IPS-11a (cell line): ENCODE measurements around the gene MYB.
"Not testable (repeated sequence)": the region's sequence is repeated elsewhere in the genome, so short reads cannot be mapped to it uniquely, and the experiment has no call there.

ENCODE experiments used
- H3K4me3 ChIP-seq: one replicate; pipeline ENCODE4 v1.5.1; 2013; ENCODE audit warnings: low read depth, low read length, control low read depth

Gene MYB

DNA sequence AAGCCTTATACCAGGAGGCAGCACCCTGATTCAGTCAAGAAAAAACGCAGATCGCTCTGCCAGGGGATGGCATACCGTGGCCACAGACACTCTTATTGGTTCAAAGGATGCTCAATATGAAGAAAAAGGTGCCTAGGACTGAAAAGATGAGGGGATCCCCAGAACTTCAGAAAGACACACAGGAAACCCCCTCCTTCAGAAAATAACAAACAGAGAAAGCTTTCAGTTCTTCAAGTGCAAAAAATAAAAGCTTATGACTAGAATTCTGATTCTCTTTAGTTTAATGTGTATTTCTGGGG, 17.7 kb upstream of the MYB start:
- H3K4me3 ChIP-seq = no peak overlapping the region

DNA sequence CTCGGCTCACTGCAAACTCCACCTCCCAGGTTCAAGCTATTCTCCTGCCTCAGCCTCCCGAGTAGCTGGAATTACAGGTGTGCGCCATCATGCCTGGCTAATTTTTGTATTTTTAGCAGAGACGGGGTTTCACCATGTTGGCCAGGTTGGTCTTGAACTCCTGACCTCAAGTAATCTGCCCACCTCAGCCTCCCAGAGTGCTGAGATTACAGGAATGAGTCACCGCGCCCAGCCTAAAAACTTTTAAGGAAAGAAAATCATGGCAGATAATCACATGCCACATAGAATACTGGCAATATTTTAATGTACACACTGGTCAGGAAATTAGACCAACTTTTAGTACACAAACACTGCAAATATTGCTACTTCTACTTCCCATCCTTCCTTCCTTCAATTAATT, 16.7 kb upstream of the MYB start:
- H3K4me3 ChIP-seq = not testable (repeated sequence)

DNA sequence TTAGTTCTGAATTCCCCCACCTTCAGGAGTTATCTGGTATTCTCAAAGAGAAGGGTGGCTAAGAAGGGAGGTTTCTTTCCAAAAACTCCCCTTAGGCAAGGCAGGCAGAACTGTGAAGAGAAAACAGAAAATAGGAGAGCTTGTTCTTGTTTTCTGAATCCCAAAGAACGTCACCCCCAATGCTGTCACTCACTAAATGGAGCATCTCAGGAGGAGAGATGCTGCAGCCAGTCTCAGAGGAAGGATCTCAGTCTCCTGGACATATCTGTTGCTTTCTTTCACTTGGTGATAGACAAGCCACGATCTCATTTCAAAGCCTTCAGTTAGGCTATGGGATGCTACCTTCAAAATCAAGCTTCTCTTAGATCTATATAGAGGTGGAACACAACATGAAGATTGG, 16.1 kb upstream of the MYB start:
- H3K4me3 ChIP-seq = no peak overlapping the region

DNA sequence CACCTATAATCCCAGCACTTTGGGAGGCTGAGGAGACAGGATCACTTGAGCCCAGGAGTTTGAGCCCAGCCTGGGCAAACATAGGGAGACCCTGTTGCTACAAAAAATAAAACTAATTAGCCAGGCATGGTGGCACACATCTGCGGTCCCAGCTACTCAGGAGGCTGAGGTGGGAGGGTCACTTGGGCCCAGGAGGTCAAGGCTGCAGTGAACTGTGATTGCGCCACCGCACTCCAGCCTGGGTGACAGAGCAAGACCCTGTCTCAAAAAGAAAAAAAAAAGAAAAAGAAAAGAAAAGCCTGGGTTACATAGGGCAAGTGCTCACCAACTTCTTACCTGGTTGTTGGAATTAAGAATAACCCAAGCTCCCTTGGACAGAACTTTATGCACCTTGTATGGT, 14.6 kb upstream of the MYB start:
- H3K4me3 ChIP-seq = no peak overlapping the region

DNA sequence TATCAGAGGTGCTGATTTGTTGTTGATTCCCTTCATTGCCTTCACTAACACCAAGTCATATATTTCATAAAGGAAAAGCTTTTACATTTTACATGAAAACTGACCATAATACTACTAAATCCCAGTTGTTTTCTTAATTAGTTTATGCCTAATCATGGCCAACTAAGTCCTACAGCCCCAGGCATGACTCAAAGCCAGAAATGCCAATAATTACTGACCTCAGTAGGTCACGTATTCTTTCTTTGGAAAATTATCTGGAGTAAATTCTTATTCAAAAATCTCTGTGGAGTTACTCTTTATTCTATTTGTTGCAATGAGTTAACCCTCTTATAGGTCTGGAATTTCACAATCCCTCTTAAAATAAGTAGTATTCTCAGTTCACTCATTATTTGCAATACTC, 13.5 kb upstream of the MYB start:
- no peak overlapping the region for H3K4me3 ChIP-seq

DNA sequence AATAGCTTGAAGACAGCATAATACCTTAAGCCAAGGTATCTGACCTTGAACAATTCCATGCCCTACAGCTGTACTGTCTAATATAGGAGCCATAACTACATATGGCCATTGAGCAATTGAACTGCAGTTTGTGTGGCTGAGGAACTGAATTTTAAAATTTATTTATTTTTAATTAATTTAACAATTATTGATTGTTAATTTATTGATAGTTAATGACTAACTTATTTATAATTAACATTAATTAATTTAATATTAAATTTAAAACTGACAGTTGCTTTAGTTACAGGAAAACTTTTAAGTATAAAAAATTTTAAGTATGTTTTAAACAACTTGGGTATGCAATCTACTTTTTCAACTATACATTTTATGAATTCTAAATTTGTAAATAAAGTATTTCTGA, 12.3 kb upstream of the MYB start:
- no peak overlapping the region for H3K4me3 ChIP-seq

DNA sequence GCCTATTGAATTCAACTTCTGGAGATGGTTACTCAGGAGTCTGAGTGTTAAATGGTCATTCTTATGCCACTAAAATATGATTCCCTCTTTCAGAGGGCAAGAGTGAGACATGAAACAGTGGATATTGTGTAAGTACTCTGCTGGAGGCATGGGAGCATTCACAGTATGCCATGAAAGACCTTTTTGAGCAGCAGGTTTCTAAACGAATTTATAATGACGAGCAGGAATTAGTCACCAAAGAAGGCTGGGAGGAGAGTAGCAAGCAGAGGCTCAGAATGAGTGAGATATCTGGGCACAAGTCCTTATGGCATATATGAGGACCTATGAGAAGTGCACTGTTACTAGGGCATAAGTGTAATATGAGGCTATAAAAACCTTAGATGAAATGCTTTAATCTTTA, 10.9 kb upstream of the MYB start:
- H3K4me3 ChIP-seq = no peak overlapping the region

DNA sequence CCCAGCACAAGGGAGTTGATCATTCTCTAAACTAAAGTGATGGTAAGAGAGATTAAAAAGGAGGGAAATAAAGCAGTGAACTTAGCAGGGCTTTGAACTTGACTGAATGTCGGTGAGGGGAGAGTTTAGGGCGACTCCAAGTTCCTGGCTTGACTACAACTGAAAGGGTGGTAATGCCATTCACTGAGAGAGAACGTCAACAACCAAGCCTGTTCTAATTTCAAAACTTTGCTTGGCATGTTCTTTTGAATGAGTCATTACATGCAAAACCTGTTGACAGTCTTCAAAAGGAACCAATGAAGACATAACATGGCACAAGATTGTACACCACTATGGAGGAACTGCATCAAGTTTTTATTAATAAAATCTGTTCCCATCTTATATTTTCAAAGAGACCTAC, 10.3 kb upstream of the MYB start:
- H3K4me3 ChIP-seq = no peak overlapping the region

DNA sequence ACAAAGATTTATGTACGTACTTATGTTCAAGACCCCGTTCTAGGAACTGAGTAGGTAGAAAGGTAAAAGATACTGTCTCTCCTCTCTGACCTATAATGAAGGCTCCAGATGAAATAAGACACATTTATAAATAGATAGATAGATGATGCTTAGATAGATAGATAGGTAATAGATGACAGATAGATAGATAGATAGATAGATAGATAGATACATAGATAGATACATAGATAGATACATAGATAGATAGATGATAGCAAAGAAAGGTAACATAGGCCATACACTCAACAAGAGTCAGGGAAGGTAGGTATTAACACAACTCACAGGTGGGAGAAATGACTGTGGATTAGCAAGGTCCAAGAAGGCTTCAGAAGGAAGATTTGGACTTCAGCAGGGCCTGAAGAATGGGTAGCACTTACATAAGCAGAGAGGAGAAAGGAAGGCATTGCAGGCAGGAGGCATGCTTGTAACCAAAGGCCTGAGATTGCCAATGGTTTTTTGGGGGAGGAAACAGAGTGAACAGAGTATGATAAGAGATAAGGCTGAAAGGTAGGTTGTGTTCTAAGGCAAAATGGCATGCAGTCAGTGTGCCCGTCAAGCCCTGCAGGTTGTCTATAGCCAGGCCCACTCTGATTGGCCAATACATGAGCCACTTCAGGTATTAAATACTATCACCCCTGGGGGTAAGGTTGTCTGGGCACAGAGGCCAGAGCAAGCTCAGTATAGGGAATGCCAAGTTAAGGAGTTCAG, 7.7 kb upstream of the MYB start:
- no peak overlapping the region for H3K4me3 ChIP-seq

DNA sequence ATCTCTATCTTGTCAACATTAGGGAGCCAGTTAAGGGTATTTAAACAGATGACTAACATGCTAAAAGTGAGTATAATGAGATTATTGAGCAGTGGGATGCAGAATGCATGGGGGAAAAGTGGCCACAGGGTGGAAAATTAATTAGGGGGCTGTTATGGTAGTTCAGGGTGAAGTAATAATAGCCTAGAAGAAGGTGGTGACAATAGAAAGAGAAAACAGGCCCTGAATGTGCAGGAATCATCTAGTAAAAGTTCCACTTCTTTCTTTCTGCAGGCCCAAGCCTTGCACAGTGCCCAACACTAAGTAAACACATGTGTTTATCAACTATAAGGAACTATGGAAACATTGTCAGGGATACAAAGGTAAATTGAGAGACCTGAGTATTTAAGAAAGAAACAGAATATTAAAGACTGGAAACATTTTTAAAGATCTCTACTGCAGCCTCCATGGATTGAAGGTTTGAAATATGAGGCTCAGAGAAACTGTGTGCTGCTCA, 7.1 kb upstream of the MYB start:
- H3K4me3 ChIP-seq = no peak overlapping the region

DNA sequence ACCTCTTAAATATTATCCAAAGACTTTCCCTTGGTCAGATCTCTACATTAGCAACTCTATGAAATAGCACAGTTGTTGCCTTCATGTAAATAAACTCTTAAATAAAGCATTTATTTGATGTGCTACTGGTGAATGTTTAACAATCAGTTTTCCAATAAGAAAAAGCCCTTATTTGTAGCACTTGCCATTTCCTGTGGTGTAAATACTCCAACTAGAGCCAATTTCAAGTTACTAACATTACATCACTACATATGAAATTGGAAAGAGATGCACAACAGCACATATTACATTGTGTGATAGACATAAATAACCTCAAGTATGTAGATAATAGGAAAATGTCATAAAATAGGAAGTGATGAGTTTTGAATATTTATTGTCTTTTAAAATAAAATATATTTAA, 5.0 kb upstream of the MYB start:
- H3K4me3 ChIP-seq = no peak overlapping the region

DNA sequence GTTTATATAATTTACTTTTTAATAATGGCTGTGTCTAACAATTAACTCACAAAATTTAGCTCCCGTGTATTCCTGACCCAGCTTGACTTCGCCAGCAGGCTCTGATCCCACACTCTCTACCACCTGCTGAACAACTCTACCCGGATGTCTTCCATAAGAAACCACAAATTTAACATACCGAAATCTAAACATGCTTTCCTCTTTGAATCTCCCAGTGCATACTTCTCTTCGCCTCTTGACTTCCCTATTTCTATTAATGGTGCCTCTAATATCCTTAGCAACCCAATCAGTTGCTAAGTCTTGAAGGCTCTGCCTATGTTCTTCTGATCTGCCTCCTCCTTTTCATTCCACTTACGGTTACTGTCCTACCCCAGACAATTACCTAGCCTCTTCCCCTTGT, 4.6 kb upstream of the MYB start:
- H3K4me3 ChIP-seq = no peak overlapping the region

DNA sequence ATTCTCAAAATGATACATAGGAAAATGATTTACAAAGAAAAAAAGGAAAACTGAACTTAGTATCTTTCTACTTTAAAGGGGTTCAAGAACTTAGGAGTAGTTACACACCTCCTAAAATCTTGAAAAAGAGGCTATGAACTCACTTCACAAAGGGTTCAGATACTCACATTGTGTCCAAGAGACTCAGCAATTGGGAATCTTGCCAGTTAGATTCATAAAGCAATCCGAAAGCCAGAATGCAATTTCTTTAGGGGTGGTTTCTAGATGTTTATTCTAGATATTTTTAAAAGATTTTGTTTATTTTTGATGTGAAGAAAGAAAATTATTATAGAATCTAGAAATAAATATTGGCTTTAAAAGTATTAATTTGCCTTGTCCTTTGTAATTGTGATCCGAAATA, 1.7 kb upstream of the MYB start:
- no peak overlapping the region for H3K4me3 ChIP-seq

DNA sequence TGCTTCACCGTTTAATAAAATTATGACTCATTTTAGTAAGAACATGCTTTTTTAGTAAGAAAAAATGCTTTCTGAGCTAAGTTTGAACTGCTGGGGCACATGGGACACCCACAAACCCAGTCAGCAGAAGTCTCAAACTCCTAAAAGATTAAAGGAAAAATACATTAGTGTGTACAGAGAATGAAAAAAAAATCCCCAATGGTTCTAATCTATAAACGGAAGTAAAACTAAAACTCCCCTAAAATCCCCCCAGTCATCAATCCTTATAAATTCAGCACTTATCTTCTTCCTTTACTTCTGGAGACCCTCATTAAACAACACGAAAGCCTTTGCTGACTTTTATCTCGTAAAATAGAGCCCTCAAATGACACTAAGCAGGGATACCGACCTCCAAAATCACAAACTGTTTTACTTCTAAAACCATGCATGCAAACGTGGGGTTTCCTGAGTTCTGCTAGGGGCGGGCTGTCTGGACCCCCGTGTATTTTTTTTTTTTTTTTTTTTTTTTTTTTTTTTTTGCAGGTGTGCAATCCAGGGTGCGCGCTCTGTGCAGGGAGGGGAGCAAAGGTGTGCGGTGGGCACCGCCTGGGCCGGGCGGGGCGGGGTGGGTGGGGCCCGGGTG, 1.1 kb upstream of the MYB start:
- H3K4me3 ChIP-seq = peak overlapping the region; percentile 46

DNA sequence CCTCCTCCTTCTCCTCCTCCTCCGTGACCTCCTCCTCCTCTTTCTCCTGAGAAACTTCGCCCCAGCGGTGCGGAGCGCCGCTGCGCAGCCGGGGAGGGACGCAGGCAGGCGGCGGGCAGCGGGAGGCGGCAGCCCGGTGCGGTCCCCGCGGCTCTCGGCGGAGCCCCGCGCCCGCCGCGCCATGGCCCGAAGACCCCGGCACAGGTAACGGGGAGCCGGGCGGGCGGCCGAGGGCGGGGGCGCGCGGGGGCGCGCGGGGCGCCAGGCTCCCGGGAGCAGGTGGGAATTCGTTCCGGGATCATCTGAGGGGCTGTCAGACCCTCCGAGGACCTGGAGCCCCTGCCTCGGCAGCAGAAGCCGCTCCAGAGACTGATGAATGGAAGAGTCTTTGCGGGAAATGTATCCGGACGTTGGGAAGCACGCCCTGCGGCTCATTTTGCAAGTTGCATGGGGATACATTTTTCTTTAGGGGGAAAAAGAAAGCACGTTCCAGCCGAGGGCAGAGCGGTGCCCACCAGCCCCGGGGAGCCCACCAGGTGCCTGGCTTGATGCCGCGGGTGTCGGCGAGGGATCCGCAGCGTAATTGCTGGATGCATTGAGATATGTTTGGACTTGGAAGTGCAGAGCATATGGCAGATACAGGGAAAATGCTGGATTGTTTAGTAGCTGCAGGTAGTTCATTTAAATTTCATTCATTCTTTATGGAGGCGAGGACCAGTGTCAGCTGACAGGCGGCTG, 394 bp downstream of the MYB start:
- H3K4me3 ChIP-seq = peak overlapping the region; percentile 66

DNA sequence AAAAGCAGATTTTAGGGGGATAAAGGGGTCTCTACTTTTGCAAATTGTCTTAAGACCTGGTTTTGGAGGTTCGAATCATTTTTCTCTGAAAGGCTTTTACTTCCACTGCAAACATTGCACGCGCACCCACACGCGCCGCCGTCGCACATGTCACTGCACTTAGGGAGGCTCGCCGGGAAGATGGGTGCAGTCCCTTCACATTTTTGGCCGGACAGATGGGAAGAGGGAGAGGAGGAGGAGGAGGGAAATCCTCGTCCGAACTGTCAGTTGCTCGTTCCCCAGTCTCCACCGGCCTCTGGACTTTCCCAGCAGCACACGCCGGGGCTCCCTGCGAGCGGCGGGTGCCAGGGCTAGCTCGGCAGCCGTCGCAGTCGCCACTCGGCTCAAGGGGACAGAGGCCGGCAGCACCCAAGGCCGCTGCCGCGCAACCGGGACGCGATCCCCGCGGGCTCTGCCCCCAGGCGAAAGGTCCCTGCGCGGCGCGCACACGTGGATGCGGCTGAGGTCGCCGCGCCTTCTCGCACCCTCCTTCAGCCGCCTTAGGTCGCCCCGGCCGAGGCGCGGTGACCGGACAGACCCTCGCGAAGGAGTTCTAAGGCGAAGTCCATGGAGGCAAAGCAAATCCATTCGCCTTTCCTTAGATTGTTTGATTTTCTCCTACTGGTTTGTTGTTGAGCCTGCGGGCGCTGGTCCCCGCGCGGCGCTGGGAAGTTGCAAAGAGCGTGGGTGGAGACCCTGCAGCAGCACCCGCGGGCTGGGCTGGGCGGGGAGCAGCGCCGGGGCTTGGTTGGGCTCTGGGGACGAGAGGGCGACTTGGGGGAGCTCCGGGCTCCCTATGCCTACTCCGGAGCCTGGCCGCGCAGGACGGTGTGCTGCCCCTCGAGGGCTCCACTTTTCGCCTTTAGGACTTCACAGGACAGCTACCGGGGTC, 1.2 kb downstream of the MYB start:
- H3K4me3 ChIP-seq = peak overlapping the region; percentile 66

DNA sequence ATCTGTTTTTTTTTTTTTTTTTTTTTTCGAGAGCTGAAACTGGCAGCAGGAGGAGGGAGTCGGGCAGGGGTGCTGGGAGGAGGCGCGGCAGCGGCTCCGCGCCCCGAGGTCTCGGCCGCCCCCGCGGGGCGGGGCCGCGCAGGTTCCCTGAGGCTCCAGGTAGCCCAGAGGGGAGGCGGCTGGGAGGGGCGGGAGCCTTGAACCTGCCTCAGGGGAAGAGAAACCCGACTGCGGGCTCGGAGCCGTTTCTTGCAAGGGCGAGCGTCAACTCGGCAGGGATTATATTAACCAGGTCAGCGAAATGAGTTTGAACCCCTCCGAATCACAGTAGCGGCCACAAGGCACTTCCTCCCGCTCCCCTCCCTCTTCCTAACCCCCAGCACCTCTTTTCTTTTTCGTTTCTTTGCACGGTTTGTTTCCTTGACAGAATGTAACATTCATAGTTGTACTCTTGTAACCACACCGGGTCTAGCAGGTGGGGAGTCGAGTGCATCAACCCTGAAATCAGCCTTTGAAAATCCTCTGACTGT, 2.0 kb downstream of the MYB start:
- peak overlapping the region; percentile 66 for H3K4me3 ChIP-seq

DNA sequence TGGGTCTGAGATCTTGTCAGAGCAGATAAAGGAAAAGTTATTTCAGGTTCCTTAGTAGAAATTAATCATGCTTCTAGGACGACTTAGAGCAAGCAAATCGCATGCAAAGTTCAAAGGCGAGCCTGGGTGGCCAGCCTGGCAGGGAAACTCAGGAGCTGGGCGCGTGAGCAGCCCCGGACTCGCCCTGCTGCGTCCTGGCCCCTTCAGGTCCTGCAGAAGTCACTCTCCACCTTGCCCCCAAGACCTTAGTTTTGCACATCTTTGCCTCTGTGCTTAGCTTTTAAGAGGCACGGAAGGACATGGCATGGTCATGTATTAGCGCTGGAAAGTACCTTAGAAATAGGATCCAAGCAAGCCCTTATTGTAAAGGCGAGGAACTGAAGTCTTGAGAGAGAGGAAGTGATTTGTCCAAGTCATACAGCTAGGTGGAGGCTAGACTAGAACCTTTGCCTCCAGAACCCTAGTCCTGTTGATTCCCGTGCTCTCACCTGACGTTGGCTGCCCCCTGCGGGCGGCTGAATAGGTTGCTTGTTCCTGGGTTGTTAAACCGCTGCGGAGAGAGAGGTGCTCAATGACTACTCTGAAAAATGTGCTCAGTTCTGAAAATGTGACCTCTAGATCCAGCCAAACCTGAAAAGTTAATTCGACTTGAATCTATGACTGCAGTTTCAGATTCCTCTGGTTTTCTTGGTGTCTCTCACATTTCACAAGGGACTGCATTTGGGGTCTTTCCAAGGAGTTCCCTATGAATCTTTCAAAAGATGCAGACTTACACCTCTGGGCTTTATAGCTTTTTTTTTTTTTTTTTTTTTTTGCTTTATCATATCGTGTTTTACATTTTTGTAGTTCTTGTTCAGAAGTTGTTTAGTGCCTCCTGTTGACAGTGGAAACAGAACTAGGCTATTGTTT, 2.7 kb downstream of the MYB start:
- H3K4me3 ChIP-seq = peak overlapping the region; percentile 66

DNA sequence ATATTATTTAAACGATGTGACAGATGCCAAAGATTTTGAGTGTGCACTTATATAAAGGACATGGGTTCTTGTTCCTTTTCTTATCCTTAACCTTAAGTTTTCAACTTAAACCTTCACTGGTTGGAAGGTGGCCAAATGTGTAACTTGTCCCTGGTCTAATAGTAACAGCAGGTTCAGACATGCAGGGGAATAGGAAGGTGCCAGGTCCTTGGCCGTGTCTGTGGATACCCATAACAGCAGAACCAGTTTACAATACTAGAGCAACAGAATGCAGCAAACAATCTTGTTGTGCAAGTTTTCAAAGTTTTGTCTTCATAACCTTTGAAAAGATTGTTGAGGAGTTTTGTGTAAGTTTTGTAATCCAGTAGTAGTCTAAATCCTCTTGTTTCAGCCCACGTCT, 4.4 kb downstream of the MYB start:
- H3K4me3 ChIP-seq = no peak overlapping the region

DNA sequence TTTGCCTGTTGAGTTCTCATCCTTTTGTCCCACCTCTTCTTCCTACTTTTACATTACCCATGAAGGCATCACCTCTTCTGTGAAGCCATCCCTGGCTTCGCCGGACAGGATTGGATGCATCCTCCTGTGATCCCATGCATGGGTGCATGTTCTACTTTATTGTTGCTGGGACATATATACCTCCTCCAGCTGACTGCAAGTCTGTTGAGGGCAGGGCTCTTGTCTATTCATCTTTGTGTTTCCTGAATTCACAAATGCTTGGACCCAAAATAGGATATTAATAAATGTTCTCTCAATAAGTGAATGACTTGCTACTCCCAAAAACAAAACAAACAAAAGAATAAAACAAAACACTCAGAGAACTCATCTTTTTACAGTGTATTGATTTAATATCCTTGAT, 5.1 kb downstream of the MYB start:
- no peak overlapping the region for H3K4me3 ChIP-seq
